OCI-LY1 (cell line): ENCODE results near the gene OXCT1.

Experiments
- H2AFZ ChIP-seq: fragments of 200-600 bp; sonication (generic), shearing (Covaris generic); 2 replicates; pipeline ENCODE4 v1.6.0; 2014; ENCODE audit warnings: antibody characterized with exemption, mild to moderate bottlenecking, low read length
- H3F3A ChIP-seq: fragments of 200-600 bp; sonication (generic), shearing (Covaris generic); 2 replicates; pipeline ENCODE4 v1.6.0; 2014; ENCODE audit warnings: mild to moderate bottlenecking, antibody characterized with exemption, low read length, moderate library complexity; ENCODE audit not compliant: insufficient read depth
- H3K27ac ChIP-seq: fragments of 200-600 bp; sonication (generic); 2 replicates; pipeline ENCODE4 v1.5.1; 2014; ENCODE audit warnings: low read length, mixed run types, mild to moderate bottlenecking, low read depth; ENCODE audit not compliant: poor library complexity, severe bottlenecking
- H3K27me3 ChIP-seq: fragments of 200-600 bp; sonication (generic); 2 replicates; pipeline ENCODE4 v1.6.0; 2014; ENCODE audit warnings: antibody characterized with exemption, mild to moderate bottlenecking, low read length, moderate library complexity; ENCODE audit not compliant: insufficient read depth
- H3K36me3 ChIP-seq: fragments of 200-600 bp; sonication (generic); 2 replicates; pipeline ENCODE4 v1.6.1; 2014; ENCODE audit warnings: mild to moderate bottlenecking, antibody characterized with exemption, low read length, moderate library complexity, mixed read lengths; ENCODE audit not compliant: insufficient read depth
- H3K4me1 ChIP-seq: fragments of 200-600 bp; sonication (generic); 2 replicates; pipeline ENCODE4 v1.5.1; 2014; ENCODE audit warnings: mild to moderate bottlenecking, low read length, moderate library complexity; ENCODE audit not compliant: insufficient read depth, severe bottlenecking
- H3K4me2 ChIP-seq: fragments of 200-600 bp; sonication (generic), shearing (Covaris generic); 2 replicates; pipeline ENCODE4 v1.6.1; 2014; ENCODE audit warnings: low read length
- H3K4me3 ChIP-seq: fragments of 200-600 bp; sonication (generic); 2 replicates; pipeline ENCODE4 v1.5.1; 2014; ENCODE audit warnings: low read length, low read depth, mild to moderate bottlenecking, mixed read lengths; ENCODE audit not compliant: poor library complexity, severe bottlenecking
- H3K79me2 ChIP-seq: fragments of 200-600 bp; shearing (Covaris generic); 2 replicates; pipeline ENCODE4 v1.6.1; 2016; ENCODE audit warnings: mixed run types, low read length, mixed read lengths; ENCODE audit not compliant: insufficient read depth
- H3K9ac ChIP-seq: fragments of 200-600 bp; sonication (generic), shearing (Covaris generic); 2 replicates; pipeline ENCODE4 v1.6.1; 2014; ENCODE audit warnings: mild to moderate bottlenecking, low read length, mixed read lengths
- H3K9me2 ChIP-seq: fragments of 200-600 bp; sonication (generic), shearing (Covaris generic); 2 replicates; pipeline ENCODE4 v1.6.1; 2014; ENCODE audit warnings: low read depth, mild to moderate bottlenecking, low read length, mixed read lengths
- H3K9me3 ChIP-seq: fragments of 200-600 bp; shearing (Covaris generic); 2 replicates; pipeline ENCODE4 v1.6.1; 2014; ENCODE audit warnings: low read length, mixed read lengths
- H4K20me1 ChIP-seq: fragments of 200-600 bp; sonication (generic), shearing (Covaris generic); 2 replicates; pipeline ENCODE4 v1.6.0; 2016; ENCODE audit warnings: mild to moderate bottlenecking, low read length; ENCODE audit not compliant: insufficient read depth
- EZH2 ChIP-seq: fragments of 200-600 bp; sonication (generic), shearing (Covaris generic); IDR thresholded peaks from 2 replicates; pipeline ENCODE4 v1.8.0; 2017; ENCODE audit warnings: borderline replicate concordance, mixed run types, mild to moderate bottlenecking, antibody characterized with exemption, low read length, moderate library complexity, mixed read lengths
- TF ChIP-seq, protein P1 (sequence below): fragments of 200-600 bp; sonication (generic), shearing (Covaris generic); IDR thresholded peaks from 2 replicates; pipeline ENCODE4 v1.5.1; 2017; ENCODE audit warnings: mild to moderate bottlenecking, antibody characterized with exemption, low read length, moderate library complexity, mixed read lengths

OXCT1 gene

DNA sequence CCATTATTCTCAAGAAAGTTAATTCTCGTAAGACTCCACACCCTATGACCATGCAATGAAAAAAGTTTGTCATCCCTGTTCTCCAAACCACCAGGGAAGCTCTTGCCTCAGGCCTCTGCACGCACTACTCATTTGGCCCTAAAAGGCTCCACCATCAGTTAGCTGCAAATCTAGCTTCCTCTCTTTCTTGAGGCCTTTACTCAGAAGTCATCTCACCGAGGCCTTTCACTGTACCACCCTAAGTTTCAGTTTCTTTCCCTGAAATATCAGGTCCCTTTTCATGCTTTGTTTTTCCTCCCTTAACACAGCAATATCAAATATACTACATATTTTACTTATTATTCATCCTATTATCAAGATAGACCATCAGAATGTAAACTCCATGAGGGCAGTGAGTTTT is 39.1 kb downstream of the OXCT1 start:
- H3K4me1 ChIP-seq: no peaks in the 10 kb centered on the region
- no peaks in the 10 kb centered on the region for H3K9me2 ChIP-seq
- H3K4me3 ChIP-seq: no peak overlapping the region

DNA sequence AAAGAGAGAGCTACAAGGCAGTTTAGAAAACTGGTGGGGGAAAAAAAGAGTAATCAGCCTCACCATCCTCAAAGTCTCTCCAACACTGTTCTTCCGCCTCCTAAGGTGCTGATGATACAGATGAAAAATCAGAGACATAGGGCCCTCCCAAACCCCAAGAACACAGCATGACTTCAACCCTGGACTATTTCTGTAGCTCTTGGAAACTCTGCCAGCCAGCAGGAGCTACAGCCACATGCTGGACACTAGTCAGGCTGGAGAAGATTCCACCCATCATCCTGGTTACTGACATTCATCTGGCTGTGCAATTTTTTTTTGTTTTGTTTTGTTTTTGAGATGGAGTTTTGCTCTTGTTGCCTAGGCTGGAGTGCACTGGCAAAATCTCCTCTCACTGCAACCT is 42.4 kb downstream of the OXCT1 start:
- Histone ChIP-seq H3K9ac (no peak overlapping the region), H3K27me3 (no peaks in the 10 kb centered on the region), H3K79me2 (no peaks in the 10 kb centered on the region), H3K9me2 (no peaks in the 10 kb centered on the region), H3K9me3 (no peaks in the 10 kb centered on the region), H3K4me3 (no peak overlapping the region), H3K4me1 (no peaks in the 10 kb centered on the region), H3K36me3 (peaks cover 61% of the 10 kb centered on the region), H4K20me1 (no peaks in the 10 kb centered on the region), H3K4me2 (no peak overlapping the region), H3F3A (no peaks in the 10 kb centered on the region), H2AFZ (no peak overlapping the region), H3K27ac (no peak overlapping the region)
- TF ChIP-seq, protein P1, sequence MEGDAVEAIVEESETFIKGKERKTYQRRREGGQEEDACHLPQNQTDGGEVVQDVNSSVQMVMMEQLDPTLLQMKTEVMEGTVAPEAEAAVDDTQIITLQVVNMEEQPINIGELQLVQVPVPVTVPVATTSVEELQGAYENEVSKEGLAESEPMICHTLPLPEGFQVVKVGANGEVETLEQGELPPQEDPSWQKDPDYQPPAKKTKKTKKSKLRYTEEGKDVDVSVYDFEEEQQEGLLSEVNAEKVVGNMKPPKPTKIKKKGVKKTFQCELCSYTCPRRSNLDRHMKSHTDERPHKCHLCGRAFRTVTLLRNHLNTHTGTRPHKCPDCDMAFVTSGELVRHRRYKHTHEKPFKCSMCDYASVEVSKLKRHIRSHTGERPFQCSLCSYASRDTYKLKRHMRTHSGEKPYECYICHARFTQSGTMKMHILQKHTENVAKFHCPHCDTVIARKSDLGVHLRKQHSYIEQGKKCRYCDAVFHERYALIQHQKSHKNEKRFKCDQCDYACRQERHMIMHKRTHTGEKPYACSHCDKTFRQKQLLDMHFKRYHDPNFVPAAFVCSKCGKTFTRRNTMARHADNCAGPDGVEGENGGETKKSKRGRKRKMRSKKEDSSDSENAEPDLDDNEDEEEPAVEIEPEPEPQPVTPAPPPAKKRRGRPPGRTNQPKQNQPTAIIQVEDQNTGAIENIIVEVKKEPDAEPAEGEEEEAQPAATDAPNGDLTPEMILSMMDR: no peak
- TF ChIP-seq EZH2: no peak

More for the DNA sequence above, 39.1 kb downstream of the OXCT1 start:
- H4K20me1 ChIP-seq: no peaks in the 10 kb centered on the region
- H3K27ac ChIP-seq: no peak overlapping the region
- TF ChIP-seq, protein P1: no peak
- TF ChIP-seq EZH2: no peak
- H3K36me3 ChIP-seq: peaks cover 67% of the 10 kb centered on the region
- H3K4me2 ChIP-seq: no peak overlapping the region
- no peaks in the 10 kb centered on the region for H3K27me3 ChIP-seq
- no peaks in the 10 kb centered on the region for H3F3A ChIP-seq
- no peaks in the 10 kb centered on the region for H3K79me2 ChIP-seq
- H2AFZ ChIP-seq: no peak overlapping the region
- no peaks in the 10 kb centered on the region for H3K9me3 ChIP-seq
- no peak overlapping the region for H3K9ac ChIP-seq

DNA sequence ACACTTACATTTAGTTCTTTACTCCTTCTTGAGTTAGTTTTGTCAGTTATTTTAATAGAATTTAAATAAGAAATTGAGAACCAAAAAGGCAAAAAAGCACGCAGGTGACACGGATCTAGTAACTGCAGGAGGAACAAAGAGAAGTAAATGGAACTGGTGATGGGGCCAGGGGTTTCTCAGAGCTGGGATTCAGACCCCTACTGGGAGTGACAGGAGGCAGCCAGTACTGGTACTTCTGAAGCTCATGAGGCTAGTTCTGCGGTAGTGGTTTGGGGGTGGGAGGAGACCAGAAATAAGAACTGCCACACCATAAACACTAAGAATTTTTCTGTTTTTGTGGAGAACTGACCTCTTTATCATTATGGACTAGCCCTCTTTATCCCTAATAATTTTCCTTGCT is 48.2 kb downstream of the OXCT1 start:
- TF ChIP-seq, protein P1: no peak
- no peak for TF ChIP-seq EZH2
- Histone ChIP-seq H3K36me3 (peaks cover 23% of the 10 kb centered on the region; the same call in 1 of the 2 replicates), H3K79me2 (no peaks in the 10 kb centered on the region), H3K27me3 (no peaks in the 10 kb centered on the region), H3K4me2 (no peak overlapping the region), H3K4me1 (no peaks in the 10 kb centered on the region), H3K27ac (no peak overlapping the region), H3K9me3 (no peaks in the 10 kb centered on the region), H3K9ac (no peak overlapping the region), H3K9me2 (no peaks in the 10 kb centered on the region), H4K20me1 (no peaks in the 10 kb centered on the region), H2AFZ (no peak overlapping the region), H3F3A (no peaks in the 10 kb centered on the region), H3K4me3 (no peak overlapping the region)
